ENCODE data around the gene ELF3. TPM values are rescaled to one million over a fixed set of nuclear protein-coding genes. Genes with fewer than 3 reads are reported as not detected.

The ELF3 gene
- total RNA-seq, 1 donor from 2014 or later: 391 TPM

Other genes with a start within 250 kb of the ELF3 start
- gene IPO9, start 181.4 kb upstream of the ELF3 start, total RNA-seq: 26.9 TPM
- gene SHISA4, start 121.7 kb upstream of the ELF3 start, total RNA-seq: 1.2 TPM
- 4.1 TPM for gene LMOD1, start 64.0 kb upstream of the ELF3 start, total RNA-seq
- 36.3 TPM for gene TIMM17A, start 55.1 kb upstream of the ELF3 start, total RNA-seq
- gene RNPEP, start 27.9 kb upstream of the ELF3 start, total RNA-seq: 89.6 TPM
- 0.12 TPM for gene GPR37L1, start 112.3 kb downstream of the ELF3 start, total RNA-seq
- gene ARL8A, start 134.2 kb downstream of the ELF3 start, total RNA-seq: 38.3 TPM
- gene PTPN7, start 150.0 kb downstream of the ELF3 start, total RNA-seq: 1.2 TPM
- gene LGR6, start 183.2 kb downstream of the ELF3 start, total RNA-seq: 2.7 TPM

All from esophagus mucosa (tissue), 1 donor.